ENCODE measurements around the gene POFUT2.

Gene POFUT2, protein sequence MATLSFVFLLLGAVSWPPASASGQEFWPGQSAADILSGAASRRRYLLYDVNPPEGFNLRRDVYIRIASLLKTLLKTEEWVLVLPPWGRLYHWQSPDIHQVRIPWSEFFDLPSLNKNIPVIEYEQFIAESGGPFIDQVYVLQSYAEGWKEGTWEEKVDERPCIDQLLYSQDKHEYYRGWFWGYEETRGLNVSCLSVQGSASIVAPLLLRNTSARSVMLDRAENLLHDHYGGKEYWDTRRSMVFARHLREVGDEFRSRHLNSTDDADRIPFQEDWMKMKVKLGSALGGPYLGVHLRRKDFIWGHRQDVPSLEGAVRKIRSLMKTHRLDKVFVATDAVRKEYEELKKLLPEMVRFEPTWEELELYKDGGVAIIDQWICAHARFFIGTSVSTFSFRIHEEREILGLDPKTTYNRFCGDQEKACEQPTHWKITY

DNA sequence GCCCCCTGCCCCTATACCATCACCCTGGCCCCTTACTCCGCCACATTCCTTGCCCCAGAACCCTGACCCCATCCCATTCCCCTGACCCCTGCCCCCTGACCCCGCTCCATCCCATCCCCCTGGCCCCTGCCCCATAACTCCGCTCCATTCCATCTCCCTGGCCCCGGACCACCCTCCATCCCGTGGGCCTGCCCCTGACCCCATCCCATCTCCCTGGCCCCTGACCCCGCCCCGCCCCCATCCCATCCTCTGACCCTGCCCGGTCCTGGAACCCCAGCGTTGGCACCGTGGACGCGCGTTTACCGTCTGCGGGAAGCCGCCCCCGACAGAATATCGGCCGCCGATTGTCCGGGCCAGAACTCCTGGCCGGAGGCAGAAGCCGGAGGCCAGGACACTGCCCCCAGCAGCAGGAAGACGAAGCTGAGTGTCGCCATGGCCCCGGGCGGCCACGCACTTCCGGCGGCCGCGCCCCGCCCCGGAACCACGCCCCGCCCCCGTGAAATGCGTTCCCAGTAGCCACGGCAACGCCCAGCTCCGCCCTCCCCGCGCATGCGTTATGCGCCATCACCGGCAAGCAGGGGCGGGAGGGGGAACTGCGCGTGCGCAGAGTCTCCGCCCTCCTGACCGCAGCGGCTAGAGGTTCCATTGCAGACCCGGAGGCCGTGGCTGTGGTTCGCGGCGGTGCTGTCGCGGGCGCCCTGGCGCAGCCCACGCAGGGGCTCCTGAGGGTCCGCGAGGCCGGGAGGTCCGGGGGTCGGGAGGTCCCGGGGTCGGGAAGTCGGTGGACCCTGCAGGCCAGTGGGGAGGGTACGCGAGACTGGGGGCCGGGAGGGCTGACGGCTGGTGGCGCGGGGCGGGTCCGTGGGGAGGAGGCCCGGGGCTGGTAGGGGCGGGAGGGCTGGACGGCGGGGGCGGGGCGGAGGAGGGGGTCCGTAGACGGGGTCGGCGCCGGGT is at the start of gene POFUT2:
Gene POFUT2 (minus strand): TSS at position 458 of the 954 bp plus-strand sequence. CDS start 24 bp downstream, at position 434.
- peak; percentile 94 for DNase-seq

DNA sequence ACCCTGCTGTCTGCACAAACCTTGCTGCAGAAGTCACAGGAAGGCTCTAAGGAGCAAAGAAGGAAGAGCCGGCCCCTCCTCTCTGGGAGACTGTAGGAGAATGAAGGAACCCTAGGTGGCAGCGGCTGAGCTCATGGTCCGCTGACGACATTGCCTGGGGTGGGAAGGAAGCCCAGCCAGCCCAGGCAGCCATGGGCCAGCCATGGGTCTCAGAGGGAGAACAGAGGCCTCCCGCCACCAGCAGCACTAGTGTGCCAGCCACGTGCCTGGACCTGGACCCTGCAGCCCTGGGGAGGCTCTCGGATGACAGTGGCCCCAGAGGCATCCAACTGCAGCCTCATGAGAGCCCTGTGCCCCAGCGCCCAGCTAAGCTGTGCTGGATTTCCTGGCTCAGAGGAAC is 49.2 kb upstream of the POFUT2 start:
- DNase-seq = no peak

DNA sequence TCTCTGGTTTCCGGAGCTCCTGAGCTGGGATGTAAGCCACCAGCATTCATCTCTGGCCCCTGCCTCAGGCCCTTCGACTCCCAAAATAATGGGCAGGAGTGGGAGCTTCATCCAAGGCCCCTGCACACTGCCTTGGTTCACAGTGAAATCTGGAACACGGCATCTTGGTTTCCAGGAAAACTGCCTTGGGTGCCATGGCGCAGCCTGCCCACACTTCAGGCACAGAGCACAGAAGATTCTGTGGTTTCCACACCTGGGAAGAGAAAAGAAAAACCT is 48.8 kb upstream of the POFUT2 start:
- DNase-seq = no peak

DNA sequence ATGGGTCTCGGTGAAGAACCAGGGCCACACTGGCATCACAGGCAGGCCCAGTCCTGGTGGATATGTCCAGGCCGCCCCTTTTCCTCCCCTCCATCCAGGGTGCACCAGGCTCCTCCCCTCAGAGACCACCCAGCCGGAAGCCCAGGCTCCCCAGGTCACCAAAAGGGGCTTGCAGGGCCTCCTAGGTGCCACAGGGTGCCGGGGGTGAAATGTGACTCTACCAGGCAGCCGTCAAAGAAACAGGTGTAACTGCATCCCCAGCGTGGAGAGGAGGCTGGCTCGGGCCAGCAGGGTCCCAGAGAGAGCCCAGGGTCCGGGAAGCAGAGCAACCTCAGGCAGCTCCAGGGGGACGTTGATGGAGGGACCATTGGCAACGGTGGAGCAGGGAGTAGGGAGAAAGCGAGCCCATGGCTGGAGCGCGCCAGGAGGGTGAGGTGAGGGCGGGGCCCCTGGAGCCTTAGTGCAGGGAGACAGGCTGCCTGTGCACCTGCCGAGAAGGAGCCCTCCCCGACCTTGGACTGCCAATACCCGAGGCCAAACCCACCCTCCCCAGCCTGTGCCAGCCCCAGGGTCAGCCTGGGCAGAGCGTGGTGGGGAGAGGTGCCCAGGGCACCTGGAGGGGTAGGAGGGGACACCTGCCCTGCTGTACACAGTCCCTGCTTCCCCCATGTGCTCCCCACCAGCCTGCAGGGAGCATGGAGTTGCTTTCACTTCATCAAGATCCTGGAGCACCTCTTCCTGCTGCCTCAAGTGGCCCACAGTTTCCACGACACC is 48.3 kb upstream of the POFUT2 start:
- no peak for DNase-seq

DNA sequence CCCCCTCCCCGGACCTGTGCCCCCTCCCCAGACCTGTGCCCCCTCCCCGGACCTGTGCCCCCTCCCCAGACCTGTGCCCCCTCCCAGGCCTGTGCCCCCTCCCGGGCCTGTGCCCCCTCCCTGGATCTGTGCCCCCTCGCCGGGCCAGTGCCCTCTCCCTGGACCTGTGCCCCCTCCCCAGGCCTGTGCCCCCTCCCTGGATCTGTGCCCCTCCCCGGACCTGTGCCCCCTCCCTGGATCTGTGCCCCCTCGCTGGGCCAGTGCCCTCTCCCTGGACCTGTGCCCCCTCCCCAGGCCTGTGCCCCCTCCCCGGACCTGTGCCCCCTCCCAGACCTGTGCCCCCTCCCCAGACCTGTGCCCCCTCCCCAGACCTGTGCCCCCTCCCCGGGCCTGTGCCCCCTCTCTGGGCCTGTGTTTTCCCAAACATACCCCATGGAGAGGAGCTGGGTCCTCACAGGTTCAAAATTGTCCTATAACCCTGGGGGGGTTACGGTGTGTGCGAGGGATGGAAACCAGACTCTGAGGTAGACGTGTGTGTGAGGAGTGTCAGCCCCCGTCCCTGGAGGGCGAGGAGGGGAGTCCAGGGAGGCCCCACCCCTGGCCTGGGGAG is 47.6 kb upstream of the POFUT2 start:
- DNase-seq = no peak

DNA sequence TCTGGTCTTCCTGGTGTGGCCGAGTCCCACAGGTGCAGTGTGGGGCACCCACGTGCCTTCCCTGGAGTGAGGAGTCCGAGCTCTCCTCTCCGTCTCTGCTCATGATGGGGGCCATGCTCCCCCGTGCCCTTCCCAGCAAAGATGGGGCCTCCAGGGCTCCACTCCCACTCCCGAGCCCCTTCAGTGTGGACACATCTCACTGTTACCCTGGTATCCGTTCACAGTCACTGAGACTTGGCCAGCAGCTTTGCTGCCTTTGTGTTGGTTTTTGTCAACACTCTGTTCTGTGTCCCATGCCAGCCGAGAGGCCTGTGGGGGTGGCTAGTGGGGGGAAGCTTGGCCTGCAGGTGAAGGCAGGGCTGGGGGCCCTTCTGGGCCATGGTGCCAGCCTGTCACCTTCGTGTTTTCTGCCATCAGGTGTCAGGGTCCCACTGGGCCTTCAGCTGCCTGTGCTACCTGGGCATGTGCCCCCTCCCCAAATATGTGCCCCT is 46.9 kb upstream of the POFUT2 start:
- no peak for DNase-seq

DNA sequence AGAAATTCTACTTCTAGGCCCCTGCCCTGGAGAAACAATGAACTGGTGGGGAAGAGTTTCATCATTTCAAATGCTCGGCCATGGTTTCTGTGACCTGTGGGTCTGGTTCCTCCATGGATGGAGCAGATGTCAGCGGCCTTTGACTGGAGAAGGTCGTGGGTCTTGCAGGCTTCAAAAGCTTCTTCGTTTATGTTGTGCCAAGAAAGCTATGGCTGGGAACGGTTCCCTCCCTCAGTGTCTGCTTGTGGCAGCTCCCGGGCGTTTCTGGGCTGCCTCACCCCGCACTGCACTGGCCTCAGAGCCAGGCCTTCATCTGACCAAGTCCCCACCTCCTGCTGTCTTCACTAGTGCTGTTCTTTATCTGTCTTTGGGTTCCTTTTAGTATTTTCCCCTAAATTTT is 46.4 kb upstream of the POFUT2 start:
- DNase-seq = no peak

DNA sequence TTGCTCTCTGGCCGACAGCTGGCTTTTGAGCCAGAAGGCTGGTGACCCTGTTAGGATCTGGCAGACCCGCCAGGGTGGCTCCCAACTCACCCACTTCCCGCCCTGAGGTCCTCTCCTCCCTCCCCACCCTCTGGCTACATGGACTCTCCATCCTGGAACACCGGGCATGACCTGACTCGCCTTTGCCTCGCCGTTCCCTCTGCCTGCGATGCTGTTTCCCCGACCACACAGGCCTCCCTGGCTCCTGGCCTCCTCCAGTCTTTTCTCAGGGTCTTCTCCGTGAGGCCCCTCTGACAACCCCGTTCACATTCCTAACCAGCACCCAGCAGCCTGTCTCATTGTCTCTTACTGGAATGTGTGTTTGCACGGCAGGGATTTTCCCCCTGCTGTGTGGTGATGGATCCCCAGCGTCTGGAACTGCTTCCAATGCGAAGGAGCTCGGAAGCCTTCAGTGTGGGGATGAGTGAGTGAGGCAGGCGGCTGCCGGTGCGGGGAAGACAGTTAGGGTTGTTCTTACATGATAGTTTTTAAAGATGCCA is 46.0 kb upstream of the POFUT2 start:
- DNase-seq = no peak

DNA sequence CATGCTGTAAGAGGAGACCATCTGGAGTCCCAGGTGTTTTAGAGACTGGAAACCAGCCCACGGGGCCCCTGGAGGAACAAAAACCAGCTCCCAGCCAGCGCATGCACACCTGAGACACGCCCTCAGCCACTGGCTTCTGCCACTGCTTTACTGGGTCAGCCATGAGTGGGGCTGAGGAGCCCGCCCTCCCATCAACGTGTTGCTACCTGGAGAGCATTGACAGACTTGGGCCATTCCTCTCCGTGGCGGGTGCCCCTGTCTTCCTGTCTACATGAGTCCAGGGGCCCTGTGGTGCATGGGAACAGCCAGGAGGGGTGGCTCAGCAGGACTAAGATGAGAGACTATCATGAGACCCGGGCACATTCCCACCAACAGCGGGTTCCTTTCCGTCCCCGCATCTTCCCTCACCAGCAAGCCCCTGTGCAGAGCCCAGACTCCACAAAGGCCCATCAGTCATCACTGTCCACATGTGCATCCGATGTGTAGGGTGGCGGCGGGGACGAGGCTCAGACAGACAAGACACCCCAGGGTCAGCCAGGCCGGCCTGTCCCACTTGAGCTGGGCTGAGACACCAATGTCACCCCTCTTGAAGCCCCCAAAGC is 45.4 kb upstream of the POFUT2 start:
- no peak for DNase-seq

DNA sequence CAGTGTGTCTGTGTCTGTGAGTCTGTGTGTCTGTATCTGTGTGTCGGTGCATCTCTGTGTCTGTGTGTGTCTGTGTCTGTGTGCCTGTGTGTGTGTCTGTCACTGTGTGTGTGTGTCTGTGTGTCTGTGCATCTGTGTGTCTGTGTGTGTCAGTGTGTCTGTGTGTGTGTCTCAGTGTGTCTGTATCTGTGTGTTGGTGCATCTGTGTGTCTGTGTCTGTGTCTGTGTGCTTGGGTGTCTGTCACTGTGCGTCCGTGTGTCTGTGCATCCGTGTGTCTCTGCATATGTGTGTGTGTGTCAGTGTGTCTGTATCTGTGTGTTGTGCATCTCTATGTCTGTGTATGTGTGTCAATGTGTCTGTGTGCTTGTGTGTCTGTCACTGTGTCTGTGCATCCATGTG is 44.7 kb upstream of the POFUT2 start:
- no peak for DNase-seq

DNA sequence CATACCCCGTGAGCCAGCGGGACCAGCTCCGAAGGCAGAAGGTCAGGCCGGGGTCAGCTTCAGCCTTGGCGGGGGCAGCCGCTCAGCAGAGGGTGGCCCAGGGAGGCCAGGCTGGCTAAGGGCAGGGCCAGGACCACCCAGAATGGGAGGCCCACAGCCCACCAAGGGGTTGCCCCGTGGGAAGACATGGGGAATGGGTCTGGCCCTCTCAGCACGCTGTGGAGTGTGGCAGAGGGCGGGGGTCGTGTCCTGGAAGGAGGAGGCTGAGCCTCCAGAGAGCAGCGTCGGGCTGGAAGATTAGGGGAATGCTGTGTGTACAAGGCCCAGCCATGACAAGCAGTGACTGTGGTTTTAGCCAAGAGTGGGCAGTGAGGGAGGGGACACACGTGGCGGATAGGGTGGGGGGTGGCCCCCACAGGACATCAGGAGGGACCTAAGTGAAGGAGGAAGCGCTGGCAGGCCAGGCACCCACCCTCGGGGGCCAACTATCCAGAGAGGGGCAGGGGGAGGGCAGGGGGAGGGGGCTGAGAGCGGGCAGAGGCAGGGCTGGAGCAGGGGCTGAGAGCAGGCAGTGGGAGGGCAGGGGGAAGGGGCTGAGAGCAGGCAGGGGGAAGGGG is 43.9 kb upstream of the POFUT2 start:
- no peak for DNase-seq

DNA sequence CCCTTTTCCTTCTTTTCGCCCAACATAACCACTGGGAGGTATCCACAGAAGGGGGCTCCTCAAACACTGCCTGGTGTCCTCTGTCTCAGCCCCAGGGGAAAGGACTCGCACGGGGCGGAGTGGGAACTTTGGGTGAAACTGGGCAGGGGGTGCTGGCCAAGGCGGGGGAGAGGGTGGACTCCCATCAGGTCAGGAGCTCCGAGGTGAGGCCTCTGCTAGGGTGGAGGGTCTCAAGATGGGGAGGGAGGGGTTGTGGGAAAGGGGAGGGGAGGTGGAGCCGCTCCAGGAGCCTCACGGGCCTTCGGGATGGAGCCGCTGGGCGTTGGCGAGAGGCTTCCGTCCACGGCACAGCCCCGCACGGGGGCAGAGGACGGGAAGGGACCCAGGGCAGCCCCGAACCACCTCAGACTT is 43.2 kb upstream of the POFUT2 start:
- DNase-seq = no peak

DNA sequence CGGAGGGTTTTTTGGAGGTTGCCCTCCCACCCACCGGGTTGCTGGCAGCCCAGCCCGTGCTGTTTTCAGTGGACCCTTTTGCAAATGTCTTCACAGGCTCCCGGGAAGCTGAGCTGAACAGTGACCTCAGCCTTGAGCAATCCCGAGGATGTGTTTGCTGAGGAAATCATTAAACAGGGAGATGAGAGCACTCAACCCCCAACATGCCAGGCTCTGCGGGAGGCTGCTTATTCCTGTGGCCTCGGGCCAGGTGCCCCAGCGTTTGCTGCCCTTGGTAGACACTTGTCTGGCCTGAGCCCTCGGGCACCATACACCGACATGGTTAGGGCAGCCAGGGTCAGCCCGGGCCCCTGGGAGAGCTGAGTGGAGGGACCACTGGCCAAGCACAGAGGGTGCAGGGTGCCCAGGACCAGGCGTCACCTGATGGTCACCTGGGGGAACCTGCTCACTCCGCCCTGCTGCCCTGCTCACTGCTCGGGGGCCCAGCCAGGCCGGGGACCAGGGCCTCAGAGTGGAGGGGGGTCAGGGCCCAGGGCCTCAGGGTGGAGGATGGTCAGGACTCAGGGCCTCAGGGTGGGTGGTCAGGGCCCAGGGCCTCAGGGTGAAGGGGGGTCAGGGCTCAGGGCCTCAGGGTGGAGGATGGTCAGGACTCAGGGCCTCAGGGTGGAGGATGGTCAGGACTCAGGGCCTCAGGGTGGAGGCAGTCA is 42.5 kb upstream of the POFUT2 start:
- no peak for DNase-seq

DNA sequence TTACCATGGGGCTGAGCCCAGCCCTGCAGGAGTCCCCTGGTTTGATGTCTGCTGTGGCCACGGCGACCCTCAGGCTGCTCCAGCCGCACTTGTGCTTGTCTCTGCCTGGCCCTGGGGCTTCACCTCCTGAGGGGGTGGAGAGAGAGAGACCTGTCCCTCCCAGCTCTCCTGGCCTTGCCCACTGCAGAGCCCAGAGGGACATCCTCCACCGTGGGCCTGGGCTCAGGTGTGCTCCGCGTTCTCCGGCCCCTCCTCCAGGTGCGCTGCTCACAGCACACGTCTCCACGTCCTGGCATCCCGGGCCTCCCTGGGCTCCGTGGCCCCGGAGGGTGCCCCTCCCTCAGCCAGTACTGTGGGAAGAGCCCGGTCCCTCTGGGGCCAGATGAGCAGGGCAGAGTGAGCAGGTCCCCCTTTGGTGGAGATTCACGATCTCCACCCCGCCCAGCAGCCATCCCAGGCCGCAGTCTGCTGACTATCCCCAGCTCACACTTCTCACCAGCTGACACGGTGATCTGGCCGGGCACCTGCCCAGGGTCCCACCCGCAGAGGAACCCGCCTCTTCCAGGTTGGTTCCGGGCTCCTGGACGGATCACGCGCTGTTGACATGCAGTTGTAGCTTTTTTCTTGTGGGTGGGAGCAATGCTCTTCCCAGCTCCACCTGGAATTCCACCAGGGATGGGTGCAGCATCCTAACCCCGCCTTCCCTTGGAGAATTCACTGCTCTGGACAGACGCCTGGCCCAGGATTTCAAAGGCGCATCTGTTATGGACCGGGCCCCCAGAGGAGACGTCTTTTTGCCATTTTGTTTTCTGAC is 41.8 kb upstream of the POFUT2 start:
- no peak for DNase-seq

DNA sequence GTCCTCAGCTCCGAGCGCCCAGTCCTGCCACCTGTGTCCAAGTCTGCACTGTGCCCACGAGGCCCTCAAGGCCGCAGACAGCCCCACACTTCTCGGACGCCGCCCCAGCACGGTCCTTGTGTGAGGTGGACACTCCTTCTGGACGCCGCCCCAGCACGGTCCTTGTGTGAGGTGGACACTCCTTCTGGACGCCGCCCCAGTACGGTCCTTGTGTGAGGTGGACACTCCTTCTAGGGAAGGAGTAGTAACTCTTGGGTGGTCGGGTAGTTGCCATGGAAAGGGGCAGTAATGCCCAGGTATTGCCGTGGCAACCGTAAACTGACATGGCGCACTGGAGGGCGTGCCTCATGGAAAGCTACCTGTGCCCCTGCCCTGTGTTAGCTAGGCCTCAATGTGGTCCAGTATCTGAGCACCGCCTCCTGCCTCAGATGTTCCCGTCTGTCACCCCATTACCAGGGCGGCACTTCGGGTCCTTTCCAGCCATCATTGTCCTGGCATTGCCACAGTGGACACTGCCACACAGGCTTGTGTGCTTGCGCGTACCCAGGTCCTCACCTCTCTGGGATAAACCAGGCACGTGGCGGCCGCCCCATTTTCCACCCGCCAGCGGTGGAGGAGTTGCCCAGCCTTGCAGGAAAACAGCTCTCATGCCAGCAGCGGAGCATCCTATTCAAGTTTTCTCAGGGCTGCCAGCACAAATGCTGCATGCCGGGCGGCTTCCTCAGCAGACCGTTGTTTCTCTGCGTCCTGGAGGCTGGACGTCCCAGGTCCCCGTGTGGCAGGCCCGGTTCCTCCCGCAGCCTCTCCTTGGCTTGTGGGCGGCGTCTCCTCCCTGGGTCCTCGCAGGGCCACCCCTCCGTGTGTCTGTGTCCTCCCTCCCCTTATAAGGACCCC is 40.8 kb upstream of the POFUT2 start:
- DNase-seq = no peak

DNA sequence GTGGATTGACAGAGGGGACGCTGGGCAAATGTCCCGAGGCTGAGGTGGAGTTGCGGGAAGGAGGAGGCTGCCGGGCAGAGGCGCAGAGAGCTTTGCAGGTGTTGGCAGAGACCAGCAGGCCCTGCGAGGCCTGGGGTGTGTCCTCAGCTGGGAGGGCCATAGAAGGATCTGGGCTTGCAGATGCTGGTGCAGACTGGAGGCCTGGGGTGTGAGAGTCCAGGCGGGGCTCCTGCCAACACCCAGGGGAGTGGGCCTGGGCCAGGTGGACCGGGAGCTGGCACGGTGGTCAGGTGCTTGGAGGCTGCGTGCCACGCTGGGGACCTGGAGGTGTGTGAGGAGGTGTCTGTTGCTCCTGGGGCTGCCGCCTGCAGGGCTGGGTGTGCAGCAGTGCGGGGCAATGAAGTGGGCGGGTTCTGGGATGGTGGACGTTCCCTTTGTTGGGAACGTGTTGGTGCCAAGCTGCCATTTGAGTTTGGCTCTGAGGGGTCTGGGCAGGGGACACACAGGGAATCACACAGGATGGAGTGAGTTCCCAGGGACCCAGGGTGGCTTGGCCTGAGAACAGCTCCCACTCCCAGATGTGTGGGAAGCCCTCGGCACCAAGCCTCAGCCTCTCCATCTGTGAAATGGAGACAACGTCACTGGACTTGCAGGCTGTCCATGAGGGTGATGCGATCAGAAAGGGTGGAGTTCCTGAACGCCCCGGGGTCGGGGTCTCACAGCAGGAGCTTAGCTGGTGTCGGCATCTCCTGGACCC is 39.9 kb upstream of the POFUT2 start:
- DNase-seq = no peak

DNA sequence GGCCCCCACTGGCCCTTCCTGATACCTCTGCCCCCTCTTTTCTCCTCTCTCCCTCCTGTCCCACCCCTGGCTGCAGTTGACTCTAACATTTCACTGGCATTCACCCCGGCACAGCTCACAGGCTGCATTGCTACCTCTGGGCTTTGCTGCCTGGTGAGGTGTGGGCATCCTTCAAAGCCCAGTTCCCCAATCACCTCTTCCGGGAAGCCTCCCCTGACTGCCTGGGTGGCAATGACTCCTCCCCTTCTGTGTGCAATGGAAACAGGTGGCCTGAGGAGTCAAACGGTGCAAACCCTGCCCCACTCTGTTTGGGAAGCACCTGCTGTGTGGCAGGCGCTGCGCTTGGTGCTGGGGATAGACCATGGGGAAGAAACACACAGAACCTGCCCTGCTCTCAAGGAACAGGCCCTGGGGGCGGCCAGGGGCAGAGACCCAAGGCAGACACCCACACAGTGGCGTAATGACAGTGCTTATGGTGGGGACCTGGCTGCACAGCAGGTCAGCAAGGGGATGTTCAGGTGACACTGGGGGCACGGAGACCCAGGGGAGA is 39.3 kb upstream of the POFUT2 start:
- DNase-seq = no peak

All from NCI-H1105 (cell line).